HUES6 (cell line): ENCODE data around the gene BCAT1.
"Not testable (repeated sequence)": the region's sequence is repeated elsewhere in the genome, so short reads cannot be mapped to it uniquely, and the experiment has no call there.

Experiments
- H3K27ac ChIP-seq: 2 replicates; pipeline ENCODE4 v1.7.0; 2013; ENCODE audit warnings: low read depth, mild to moderate bottlenecking, low read length, inconsistent platforms
- H3K27me3 ChIP-seq: 2 replicates; pipeline ENCODE4 v1.6.1; 2013; ENCODE audit warnings: low read length; ENCODE audit not compliant: control insufficient read depth, insufficient read depth
- H3K36me3 ChIP-seq: 2 replicates; pipeline ENCODE4 v1.6.1; 2013; ENCODE audit warnings: low read length; ENCODE audit not compliant: control insufficient read depth, insufficient read depth
- H3K4me1 ChIP-seq: 2 replicates; pipeline ENCODE4 v1.6.1; 2013; ENCODE audit warnings: low read length; ENCODE audit not compliant: control insufficient read depth, insufficient read depth
- H3K4me3 ChIP-seq: 2 replicates; pipeline ENCODE4 v1.5.1; 2013; ENCODE audit warnings: low read depth, low read length
- H3K9ac ChIP-seq: one replicate; pipeline ENCODE4 v1.6.1; 2013; ENCODE audit warnings: mild to moderate bottlenecking, low read length
- H3K9me3 ChIP-seq: 2 replicates; pipeline ENCODE4 v1.6.1; 2013; ENCODE audit warnings: low read depth, low read length; ENCODE audit not compliant: control insufficient read depth, insufficient read depth

The BCAT1 gene

GRCh38 chr12:24956351-24956750 lies 7.5 kb upstream of the BCAT1 start:
- H3K4me1 ChIP-seq: peaks cover 11% of the 10 kb centered on the region
- H3K9me3 ChIP-seq, H3K9ac ChIP-seq, H3K36me3 ChIP-seq, H3K4me3 ChIP-seq, H3K27ac ChIP-seq, H3K27me3 ChIP-seq: not testable (repeated sequence)

- no peaks in the 10 kb centered on the region for H3K27me3 ChIP-seq
- H3K9me3 ChIP-seq: no peaks in the 10 kb centered on the region
- no peaks in the 10 kb centered on the region for H3K36me3 ChIP-seq
- no peak overlapping the region for H3K9ac ChIP-seq
- no peak overlapping the region for H3K27ac ChIP-seq
- H3K4me3 ChIP-seq: no peak overlapping the region
- H3K4me1 ChIP-seq: peaks cover 11% of the 10 kb centered on the region
Observed at GRCh38 chr12:24955853-24956252, 7.0 kb upstream of the BCAT1 start.

- Histone ChIP-seq H3K4me3 (no peak overlapping the region), H3K9me3 (no peaks in the 10 kb centered on the region), H3K4me1 (peaks cover 15% of the 10 kb centered on the region), H3K36me3 (no peaks in the 10 kb centered on the region), H3K27ac (no peak overlapping the region), H3K27me3 (no peaks in the 10 kb centered on the region), H3K9ac (no peak overlapping the region)
Observed at GRCh38 chr12:24955389-24955788, 6.5 kb upstream of the BCAT1 start.

GRCh38 chr12:24954261-24954660 lies 5.4 kb upstream of the BCAT1 start:
- Histone ChIP-seq H3K4me3 (no peak overlapping the region), H3K27ac (no peak overlapping the region), H3K27me3 (no peaks in the 10 kb centered on the region), H3K36me3 (no peaks in the 10 kb centered on the region), H3K4me1 (peaks cover 22% of the 10 kb centered on the region), H3K9ac (no peak overlapping the region), H3K9me3 (no peaks in the 10 kb centered on the region)

- H3K27ac ChIP-seq: no peak overlapping the region
- H3K27me3 ChIP-seq: no peaks in the 10 kb centered on the region
- no peak overlapping the region for H3K9ac ChIP-seq
- no peak overlapping the region for H3K4me3 ChIP-seq
- H3K36me3 ChIP-seq: no peaks in the 10 kb centered on the region
- peaks cover 24% of the 10 kb centered on the region for H3K4me1 ChIP-seq
- H3K9me3 ChIP-seq: no peaks in the 10 kb centered on the region
Observed at GRCh38 chr12:24952389-24952788, 3.5 kb upstream of the BCAT1 start.

GRCh38 chr12:24950231-24950834 lies 1.4 kb upstream of the BCAT1 start:
- no peaks in the 10 kb centered on the region for H3K9me3 ChIP-seq
- no peak overlapping the region for H3K9ac ChIP-seq
- H3K4me1 ChIP-seq: peaks cover 40% of the 10 kb centered on the region
- no peak overlapping the region for H3K4me3 ChIP-seq
- H3K27me3 ChIP-seq: no peaks in the 10 kb centered on the region
- no peak overlapping the region for H3K27ac ChIP-seq
- peaks cover 4% of the 10 kb centered on the region; the same call in 1 of the 2 replicates for H3K36me3 ChIP-seq

GRCh38 chr12:24948420-24948756 lies 513 bp downstream of the BCAT1 start:
- no peaks in the 10 kb centered on the region for H3K9me3 ChIP-seq
- H3K27ac ChIP-seq: peak overlapping the region; percentile 98
- H3K4me3 ChIP-seq: peak overlapping the region; percentile 97
- H3K9ac ChIP-seq: peak overlapping the region; percentile 100
- no peaks in the 10 kb centered on the region for H3K27me3 ChIP-seq
- peaks cover 53% of the 10 kb centered on the region for H3K4me1 ChIP-seq
- H3K36me3 ChIP-seq: peaks cover 20% of the 10 kb centered on the region

GRCh38 chr12:24947541-24948419 lies 1.1 kb downstream of the BCAT1 start:
- H3K9me3 ChIP-seq: no peaks in the 10 kb centered on the region
- no peaks in the 10 kb centered on the region for H3K27me3 ChIP-seq
- peak overlapping the region; percentile 100 for H3K9ac ChIP-seq
- peak overlapping the region; percentile 98 for H3K27ac ChIP-seq
- H3K36me3 ChIP-seq: peaks cover 20% of the 10 kb centered on the region
- H3K4me3 ChIP-seq: peak overlapping the region; percentile 97
- H3K4me1 ChIP-seq: peaks cover 53% of the 10 kb centered on the region

GRCh38 chr12:24945845-24946244 lies 3.1 kb downstream of the BCAT1 start:
- Histone ChIP-seq H3K27ac (peak overlapping the region; percentile 32; the same call in 1 of the 2 replicates), H3K4me1 (peaks cover 54% of the 10 kb centered on the region), H3K9me3 (no peaks in the 10 kb centered on the region), H3K36me3 (peaks cover 23% of the 10 kb centered on the region), H3K27me3 (no peaks in the 10 kb centered on the region), H3K9ac (no peak overlapping the region), H3K4me3 (peak overlapping the region; percentile 97; the same call in 1 of the 2 replicates)

- Histone ChIP-seq H3K4me3 (no peak overlapping the region), H3K27ac (no peak overlapping the region), H3K9me3 (no peaks in the 10 kb centered on the region), H3K36me3 (peaks cover 23% of the 10 kb centered on the region), H3K9ac (no peak overlapping the region), H3K4me1 (peaks cover 56% of the 10 kb centered on the region), H3K27me3 (no peaks in the 10 kb centered on the region)
Observed at GRCh38 chr12:24945039-24945438, 3.9 kb downstream of the BCAT1 start.

- Histone ChIP-seq H3K9ac (no peak overlapping the region), H3K27me3 (no peaks in the 10 kb centered on the region), H3K36me3 (peaks cover 23% of the 10 kb centered on the region), H3K27ac (no peak overlapping the region), H3K9me3 (no peaks in the 10 kb centered on the region), H3K4me1 (peaks cover 57% of the 10 kb centered on the region), H3K4me3 (no peak overlapping the region)
Observed at GRCh38 chr12:24944601-24944975, 4.3 kb downstream of the BCAT1 start.
